GM12891 (cell line): ENCODE data around the gene AP3S2.

ENCODE experiments used
- DNase-seq: peaks from one replicate; pipeline ENCODE4 v3.0.0; 2011; ENCODE audit warnings: low spot score; ENCODE audit not compliant: insufficient read length
- FAIRE-seq: peaks from 2 replicates; lab custom pipeline; 2011; peaks lifted over from hg19 to GRCh38; lab: Jason Lieb, UNC
- PAX5 ChIP-seq: IDR thresholded peaks from 2 replicates; pipeline ENCODE4 v1.6.1; 2011; ENCODE audit warnings: low read length, moderate library complexity, mild to moderate bottlenecking; ENCODE audit not compliant: insufficient read depth, severe bottlenecking
- POLR2A ChIP-seq: IDR thresholded peaks from 2 replicates; pipeline ENCODE4 v1.6.1; 2011; ENCODE audit warnings: low read depth, low read length, control low read depth
- POLR2AphosphoS5 ChIP-seq: IDR thresholded peaks from 2 replicates; pipeline ENCODE4 v1.6.1; 2011; ENCODE audit warnings: low read depth, low read length, control low read depth
- POU2F2 ChIP-seq: IDR thresholded peaks from 2 replicates; pipeline ENCODE4 v1.6.1; 2011; ENCODE audit warnings: low read depth, mild to moderate bottlenecking, control low read depth, low read length, moderate library complexity
- SPI1 ChIP-seq: IDR thresholded peaks from 2 replicates; pipeline ENCODE4 v1.6.1; 2011; ENCODE audit warnings: low read depth, low read length, control low read depth
- TAF1 ChIP-seq: IDR thresholded peaks from 2 replicates; pipeline ENCODE4 v1.6.1; 2011; ENCODE audit warnings: low read depth, low read length, control low read depth

Gene AP3S2

DNA sequence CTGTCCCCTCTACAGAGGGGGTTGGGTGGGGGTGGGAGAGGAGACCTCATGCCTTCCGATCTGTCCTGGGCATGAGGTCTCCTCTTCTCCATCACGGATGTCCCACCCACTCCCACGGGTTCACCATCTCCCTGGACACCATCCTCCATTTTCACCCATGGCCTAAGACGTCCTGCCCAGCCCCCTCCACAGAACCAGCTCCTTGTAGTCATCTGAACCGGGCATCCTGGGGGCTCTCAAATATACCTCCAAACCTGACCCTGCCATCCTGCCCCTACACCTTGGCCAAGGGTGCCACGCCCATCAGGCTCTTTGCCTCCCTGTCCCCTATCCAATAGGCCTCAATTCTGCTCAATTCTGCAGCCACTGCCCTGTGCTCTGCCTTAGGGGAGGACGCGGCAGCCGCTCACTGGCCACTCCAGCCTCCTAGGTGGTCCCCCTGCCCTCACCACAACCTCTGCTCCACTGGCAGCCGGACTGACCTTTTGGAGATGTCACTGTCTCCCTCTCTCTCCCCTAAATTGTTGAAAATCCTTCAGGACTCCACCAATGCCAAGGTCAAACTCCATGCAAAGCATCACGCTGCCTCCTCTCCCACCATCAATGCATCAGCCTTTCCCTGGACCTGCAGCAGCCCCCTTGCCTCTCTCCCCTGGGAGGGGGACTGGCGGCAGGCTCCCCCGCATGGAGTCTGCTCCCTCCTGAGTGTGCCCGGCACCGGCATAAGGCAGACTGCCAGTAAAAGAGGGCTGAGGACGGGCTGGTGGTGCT, 69.8 kb downstream of the AP3S2 start:
- TF ChIP-seq TAF1 (no peak), PAX5 (no peak), POU2F2 (no peak), POLR2A (no peak), SPI1 (no peak), POLR2AphosphoS5 (no peak)
- DNase-seq: no peak
- FAIRE-seq: no peak

DNA sequence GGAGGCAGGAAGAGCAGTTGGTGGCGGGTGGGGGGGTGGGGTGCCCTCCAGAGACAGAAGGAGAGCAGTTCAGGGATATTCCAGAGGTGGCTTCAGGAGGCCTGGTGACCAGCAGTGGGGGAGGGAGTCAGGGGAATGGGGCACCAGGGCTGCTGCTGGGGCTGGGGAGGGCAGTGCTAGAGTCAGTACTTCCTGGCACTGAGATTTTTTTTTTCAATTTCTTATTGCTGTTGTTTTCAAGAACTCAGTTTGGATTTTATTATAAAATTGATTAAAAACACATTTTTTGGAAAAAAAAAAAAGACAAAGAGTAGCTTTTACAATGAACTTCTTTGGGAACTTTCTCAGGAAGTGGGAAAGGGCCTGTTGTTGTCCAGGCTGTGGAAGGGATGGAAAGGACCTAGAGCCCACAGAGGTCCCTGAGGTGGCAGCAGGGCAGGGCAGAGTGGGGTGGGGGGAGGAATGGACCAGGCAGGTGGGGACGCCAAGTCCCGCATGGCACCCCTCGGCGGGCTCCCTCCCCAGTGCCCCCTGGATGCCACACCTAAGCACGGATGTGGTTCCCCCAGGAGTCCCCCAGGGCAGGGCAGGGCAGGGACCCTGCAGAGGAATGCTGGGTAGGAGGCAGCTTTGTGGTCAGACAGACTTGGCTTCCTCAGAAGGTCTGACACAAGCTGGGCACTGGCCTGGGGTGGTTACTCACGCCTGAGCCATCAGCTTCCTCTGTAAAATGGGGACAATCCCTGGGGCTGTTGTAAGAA, 70.7 kb downstream of the AP3S2 start:
- FAIRE-seq (no peak), DNase-seq (no peak)
- TF ChIP-seq POLR2AphosphoS5 (no peak), POU2F2 (no peak), PAX5 (no peak), POLR2A (no peak), SPI1 (no peak), TAF1 (no peak)

DNA sequence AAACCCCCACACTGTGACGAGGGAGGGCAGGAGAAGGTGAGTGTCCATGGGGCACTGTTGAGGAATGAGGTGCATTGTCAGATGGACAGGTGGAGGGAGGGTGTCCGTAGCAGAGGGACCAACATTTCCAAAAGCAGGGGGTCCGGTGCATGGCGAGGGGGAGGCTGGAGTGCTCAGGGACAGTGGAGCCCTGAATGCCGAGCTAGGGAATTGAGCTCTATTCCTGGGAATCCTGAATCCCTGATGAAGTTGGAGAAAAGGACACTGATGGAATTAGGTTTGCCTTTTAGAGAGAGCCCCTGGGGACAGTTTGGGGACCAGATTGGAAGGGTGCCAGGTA, 71.2 kb downstream of the AP3S2 start:
- FAIRE-seq (no peak), DNase-seq (no peak)
- TF ChIP-seq POLR2A (no peak), POU2F2 (no peak), TAF1 (no peak), POLR2AphosphoS5 (no peak), SPI1 (no peak), PAX5 (no peak)

DNA sequence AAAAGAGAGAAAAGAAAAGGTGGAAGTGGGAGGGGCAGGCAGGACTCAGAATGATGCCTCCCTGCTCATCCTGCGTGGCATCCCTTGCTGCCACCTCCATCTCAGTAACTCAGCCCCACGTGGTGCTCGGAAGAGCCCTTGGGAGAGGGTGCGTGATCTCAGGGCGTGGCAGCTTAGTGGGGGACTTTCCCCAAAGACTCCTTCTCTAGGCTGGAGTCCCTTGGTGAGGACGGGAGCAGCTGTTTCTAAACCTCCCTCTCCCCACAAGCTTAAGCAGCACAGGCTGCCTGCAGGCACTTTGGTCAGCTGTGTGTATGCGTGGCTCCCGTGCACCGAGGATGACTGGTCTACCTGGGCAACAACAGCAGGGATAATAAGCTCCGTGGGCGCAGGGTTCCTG, 71.8 kb downstream of the AP3S2 start:
- DNase-seq: no peak
- no peak for FAIRE-seq
- no peak for TF ChIP-seq POLR2AphosphoS5
- no peak for TF ChIP-seq POLR2A
- no peak for TF ChIP-seq SPI1
- TF ChIP-seq TAF1: no peak
- TF ChIP-seq POU2F2: no peak
- TF ChIP-seq PAX5: no peak

DNA sequence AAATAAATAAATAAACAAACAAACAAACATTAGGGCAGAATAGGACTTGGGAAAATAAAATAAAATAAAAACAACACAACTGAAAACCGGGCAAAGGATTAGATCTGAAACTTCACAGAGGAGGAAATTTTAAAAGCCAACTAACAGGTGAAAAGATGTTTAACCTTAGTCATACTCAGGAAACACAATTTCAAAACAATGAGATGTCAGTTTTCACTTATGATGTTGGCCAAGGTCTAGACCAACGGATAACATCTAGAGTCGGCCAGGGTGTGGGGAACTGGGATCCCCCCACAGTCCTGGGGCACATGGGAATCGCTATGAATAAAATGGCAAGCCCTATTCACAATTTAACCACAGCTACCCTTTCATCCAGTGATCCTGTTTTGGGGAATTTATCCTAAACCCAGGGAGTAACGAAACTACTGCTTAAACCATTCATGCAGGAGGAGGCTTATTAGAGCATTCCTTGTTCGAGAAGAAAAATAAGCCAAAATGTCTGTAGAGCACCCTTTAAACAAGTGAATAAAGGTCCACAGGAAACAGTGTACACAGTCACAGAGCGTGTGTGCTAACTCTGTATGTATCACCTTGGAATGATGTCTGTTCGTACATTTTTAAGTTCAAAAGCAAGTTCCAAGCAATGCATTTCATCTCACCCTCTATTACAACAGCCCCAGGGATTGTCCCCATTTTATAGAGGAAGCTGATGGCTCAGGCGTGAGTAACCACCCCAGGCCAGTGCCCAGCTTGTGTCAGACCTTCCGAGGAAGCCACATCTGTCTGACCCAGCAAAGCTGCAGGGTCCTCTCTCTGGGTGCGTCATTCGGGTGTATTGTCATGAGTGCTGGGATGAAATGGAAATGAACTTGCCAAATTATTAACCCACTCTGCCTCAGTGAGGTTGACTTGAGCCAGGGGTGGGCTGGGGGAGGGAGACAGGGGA, 72.9 kb downstream of the AP3S2 start:
- DNase-seq (no peak), FAIRE-seq (no peak)
- TF ChIP-seq SPI1: no peak
- no peak for TF ChIP-seq TAF1
- no peak for TF ChIP-seq POLR2AphosphoS5
- no peak for TF ChIP-seq PAX5
- TF ChIP-seq POLR2A: no peak
- TF ChIP-seq POU2F2: no peak

DNA sequence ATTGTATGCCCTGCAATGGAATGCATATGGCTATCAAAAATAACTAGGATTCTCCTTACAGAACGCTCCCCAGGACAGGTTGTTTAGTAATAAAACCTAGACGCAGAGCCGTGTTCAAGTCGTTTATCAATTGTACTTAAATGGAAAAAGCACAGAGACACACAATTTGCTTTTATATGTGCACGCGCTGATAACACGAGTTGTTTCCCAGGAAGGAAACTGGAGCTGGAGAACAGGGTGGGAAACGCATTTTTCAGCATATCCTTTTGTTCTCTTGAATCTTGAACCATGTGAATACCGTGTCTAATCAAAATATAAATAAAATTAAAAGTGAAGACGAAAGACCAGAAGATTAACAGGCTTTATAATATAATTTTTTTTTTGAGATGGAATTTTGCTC, 75.5 kb downstream of the AP3S2 start:
- DNase-seq (no peak), FAIRE-seq (no peak)
- TF ChIP-seq POLR2AphosphoS5: no peak
- TF ChIP-seq PAX5: no peak
- no peak for TF ChIP-seq POU2F2
- no peak for TF ChIP-seq TAF1
- TF ChIP-seq POLR2A: no peak
- TF ChIP-seq SPI1: no peak

DNA sequence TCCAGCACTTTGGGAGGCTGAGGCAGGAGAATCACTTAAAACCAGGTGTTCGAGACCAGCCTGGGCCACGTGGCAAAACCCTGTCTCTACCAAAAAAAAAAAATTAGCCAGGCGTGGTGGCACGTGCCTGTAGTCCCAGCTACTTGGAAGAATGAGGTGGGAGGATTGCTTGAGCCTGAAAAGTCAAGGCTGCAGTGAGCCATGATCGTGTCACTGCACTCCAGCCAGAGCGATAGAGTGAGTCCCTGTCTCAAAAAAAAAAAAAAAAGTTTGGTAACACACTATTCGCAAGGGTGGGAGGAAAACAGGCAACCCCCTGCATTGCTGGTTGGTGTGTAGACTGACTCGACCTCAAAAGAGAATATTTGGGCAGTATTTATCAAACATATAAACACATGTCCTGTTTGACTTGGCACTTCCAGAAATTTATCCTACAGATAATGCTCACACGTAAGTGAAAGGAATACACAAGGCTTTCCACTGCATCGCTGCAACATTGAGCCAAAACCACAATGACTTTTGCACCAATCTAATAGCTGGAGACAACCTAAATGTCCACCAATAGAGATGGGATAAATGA, 76.0 kb downstream of the AP3S2 start:
- FAIRE-seq (no peak), DNase-seq (no peak)

DNA sequence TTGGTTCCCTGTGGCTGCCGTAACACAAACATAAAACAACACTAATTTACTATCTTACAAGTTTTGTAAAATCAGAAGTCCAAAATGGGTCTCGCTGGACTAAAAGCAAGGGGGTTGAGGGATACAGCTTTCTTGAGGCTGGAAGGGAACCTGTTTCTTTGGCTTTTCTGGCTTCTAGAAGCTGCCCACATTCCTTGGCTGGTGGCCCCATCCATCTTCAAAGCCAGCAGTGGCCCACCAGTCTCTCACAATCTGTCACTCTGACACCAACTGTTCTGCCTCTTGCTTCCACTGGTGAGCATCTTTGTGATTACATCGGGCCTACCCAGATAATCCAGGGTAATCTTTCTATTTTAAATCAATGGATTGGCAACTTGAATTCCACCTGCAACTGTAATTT, 78.0 kb downstream of the AP3S2 start:
- DNase-seq (no peak), FAIRE-seq (no peak)
- TF ChIP-seq POLR2AphosphoS5 (no peak), POU2F2 (no peak), PAX5 (no peak), TAF1 (no peak), SPI1 (no peak), POLR2A (no peak)

More for the DNA sequence above, 76.0 kb downstream of the AP3S2 start:
- TF ChIP-seq POU2F2 (no peak), SPI1 (no peak)
